ENCODE results near the gene SUCO. TPM values are rescaled to one million over a fixed set of nuclear protein-coding genes. Genes with fewer than 3 reads are reported as not detected.

The SUCO gene
- total and polyA plus RNA-seq, 2 experiments from 2014 or later: 18.0 to 49.8 TPM

GRCh38 chr1:172514108-172514507, 18.8 kb upstream of the SUCO start (continued):
- TF ChIP-seq, protein P1, sequence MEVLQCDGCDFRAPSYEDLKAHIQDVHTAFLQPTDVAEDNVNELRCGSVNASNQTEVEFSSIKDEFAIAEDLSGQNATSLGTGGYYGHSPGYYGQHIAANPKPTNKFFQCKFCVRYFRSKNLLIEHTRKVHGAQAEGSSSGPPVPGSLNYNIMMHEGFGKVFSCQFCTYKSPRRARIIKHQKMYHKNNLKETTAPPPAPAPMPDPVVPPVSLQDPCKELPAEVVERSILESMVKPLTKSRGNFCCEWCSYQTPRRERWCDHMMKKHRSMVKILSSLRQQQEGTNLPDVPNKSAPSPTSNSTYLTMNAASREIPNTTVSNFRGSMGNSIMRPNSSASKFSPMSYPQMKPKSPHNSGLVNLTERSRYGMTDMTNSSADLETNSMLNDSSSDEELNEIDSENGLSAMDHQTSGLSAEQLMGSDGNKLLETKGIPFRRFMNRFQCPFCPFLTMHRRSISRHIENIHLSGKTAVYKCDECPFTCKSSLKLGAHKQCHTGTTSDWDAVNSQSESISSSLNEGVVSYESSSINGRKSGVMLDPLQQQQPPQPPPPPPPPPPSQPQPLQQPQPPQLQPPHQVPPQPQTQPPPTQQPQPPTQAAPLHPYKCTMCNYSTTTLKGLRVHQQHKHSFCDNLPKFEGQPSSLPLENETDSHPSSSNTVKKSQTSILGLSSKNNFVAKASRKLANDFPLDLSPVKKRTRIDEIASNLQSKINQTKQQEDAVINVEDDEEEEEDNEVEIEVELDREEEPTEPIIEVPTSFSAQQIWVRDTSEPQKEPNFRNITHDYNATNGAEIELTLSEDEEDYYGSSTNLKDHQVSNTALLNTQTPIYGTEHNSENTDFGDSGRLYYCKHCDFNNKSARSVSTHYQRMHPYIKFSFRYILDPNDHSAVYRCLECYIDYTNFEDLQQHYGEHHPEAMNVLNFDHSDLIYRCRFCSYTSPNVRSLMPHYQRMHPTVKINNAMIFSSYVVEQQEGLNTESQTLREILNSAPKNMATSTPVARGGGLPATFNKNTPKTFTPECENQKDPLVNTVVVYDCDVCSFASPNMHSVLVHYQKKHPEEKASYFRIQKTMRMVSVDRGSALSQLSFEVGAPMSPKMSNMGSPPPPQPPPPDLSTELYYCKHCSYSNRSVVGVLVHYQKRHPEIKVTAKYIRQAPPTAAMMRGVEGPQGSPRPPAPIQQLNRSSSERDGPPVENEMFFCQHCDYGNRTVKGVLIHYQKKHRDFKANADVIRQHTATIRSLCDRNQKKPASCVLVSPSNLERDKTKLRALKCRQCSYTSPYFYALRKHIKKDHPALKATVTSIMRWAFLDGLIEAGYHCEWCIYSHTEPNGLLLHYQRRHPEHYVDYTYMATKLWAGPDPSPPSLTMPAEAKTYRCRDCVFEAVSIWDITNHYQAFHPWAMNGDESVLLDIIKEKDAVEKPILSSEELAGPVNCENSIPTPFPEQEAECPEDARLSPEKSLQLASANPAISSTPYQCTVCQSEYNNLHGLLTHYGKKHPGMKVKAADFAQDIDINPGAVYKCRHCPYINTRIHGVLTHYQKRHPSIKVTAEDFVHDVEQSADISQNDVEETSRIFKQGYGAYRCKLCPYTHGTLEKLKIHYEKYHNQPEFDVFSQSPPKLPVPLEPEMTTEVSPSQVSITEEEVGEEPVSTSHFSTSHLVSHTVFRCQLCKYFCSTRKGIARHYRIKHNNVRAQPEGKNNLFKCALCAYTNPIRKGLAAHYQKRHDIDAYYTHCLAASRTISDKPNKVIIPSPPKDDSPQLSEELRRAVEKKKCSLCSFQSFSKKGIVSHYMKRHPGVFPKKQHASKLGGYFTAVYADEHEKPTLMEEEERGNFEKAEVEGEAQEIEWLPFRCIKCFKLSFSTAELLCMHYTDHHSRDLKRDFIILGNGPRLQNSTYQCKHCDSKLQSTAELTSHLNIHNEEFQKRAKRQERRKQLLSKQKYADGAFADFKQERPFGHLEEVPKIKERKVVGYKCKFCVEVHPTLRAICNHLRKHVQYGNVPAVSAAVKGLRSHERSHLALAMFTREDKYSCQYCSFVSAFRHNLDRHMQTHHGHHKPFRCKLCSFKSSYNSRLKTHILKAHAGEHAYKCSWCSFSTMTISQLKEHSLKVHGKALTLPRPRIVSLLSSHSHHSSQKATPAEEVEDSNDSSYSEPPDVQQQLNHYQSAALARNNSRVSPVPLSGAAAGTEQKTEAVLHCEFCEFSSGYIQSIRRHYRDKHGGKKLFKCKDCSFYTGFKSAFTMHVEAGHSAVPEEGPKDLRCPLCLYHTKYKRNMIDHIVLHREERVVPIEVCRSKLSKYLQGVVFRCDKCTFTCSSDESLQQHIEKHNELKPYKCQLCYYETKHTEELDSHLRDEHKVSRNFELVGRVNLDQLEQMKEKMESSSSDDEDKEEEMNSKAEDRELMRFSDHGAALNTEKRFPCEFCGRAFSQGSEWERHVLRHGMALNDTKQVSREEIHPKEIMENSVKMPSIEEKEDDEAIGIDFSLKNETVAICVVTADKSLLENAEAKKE (CRISPR knock-in tag; IDR thresholded peaks at IDR 0.05): no peak
- no peak for TF ChIP-seq ZNF114 (CRISPR knock-in tag; IDR thresholded peaks at IDR 0.05)

DNA sequence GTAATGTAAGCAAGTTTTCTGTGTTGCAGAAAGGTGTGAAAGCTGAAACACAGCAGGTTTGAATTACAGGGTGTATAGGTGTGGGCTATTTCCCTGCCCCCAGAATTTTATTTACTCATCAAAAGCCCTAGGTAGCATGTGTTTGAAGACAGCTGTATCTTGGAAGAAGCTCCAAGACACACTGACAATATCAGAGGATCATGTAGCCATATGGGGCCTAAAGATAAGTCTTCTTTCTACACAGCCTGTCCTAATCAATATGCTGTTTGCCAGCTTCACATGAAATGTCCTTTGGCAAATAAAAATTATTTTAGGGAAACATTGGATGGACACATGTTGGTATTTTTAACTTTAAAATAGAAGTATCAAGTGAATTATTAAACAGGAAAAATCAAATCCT, 17.5 kb upstream of the SUCO start:
- Histone ChIP-seq H4K20me1 (replicated peaks; ENCODE audit: insufficient read depth) (no peaks in the 10 kb centered on the region), H3F3A (replicated peaks; ENCODE audit: low read depth) (no peaks in the 10 kb centered on the region), H3K4me1 (ENCODE audit: insufficient read depth) (no peaks in the 10 kb centered on the region), H3K4me2 (no peak overlapping the region), H2AFZ (no peak overlapping the region), H3K27me3 (ENCODE audit: insufficient read depth) (no peaks in the 10 kb centered on the region), H3K79me2 (replicated peaks; ENCODE audit: insufficient read depth) (no peaks in the 10 kb centered on the region), H3K4me3 (no peak overlapping the region), H3K36me3 (ENCODE audit: insufficient read depth) (no peaks in the 10 kb centered on the region), H3K9me2 (ENCODE audit: insufficient read depth) (no peaks in the 10 kb centered on the region), H3K27ac (ENCODE audit: low read depth) (no peak overlapping the region)
- no peak for ATAC-seq
- no peaks in the 10 kb centered on the region for H3K36me3 Mint-ChIP-seq (ENCODE audit: low read depth)
- DNase-seq (ENCODE audit: low spot score): no peak
- H3K4me3 Mint-ChIP-seq: no peak overlapping the region
- H3K9me3 Mint-ChIP-seq: no peaks in the 10 kb centered on the region
- no peak overlapping the region for H3K27ac Mint-ChIP-seq
- no peaks in the 10 kb centered on the region for H3K27me3 Mint-ChIP-seq (ENCODE audit: insufficient read depth, low read depth, poor library complexity)
- H3K4me1 Mint-ChIP-seq: no peaks in the 10 kb centered on the region
- TF ChIP-seq CTCF (conservative IDR thresholded peaks at IDR 0.05; ENCODE audit: low read depth in 2 of 2): no peak
- TF ChIP-seq ZNF114 (CRISPR knock-in tag; IDR thresholded peaks at IDR 0.05): no peak
